ENCODE results near the gene RANBP1. TPM values are rescaled to one million over a fixed set of nuclear protein-coding genes. Genes with fewer than 3 reads are reported as not detected.

The RANBP1 gene
- total and polyA plus RNA-seq, 2 of the 13 experiments (the other 11 are each of a cell fraction or from before 2014, with no cell fraction given) = 181 to 492 TPM

DNA sequence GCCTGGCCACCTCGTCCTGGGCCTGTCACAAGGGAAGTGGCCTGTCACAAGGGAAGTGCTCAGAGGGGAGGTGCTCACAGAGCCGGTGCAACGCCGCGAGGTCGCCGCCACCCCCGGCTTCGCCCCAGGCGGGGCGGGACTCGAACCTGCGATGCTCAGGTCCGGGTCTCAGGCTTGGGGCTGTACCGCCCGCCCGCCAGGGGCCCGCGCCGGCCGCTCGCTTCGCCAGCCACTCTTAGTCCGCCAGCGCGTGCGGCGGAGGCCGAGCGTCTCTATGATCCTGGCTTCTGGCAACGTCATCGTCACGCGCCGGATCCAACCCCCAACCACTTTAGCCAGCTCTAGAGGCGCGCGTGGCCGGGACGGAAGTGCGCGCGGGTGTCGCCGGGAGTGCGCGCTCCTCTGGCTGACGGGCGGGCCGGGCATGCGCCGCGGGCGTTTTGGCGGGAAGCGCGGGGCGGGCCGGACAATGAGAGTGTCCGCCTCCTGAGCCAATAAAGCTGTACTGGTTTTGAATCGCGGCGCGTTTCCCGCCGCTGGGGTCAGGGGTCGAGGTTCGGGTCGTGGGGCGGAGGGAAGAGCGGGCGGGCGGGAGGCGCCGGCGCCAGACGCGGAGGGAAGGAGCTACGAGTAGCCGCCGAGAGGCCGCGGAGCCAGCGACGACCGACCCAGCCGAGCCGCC lies 1.2 kb downstream of the RANBP1 start, which contains the start of gene TRMT2A (continued):
- TF ChIP-seq EHMT2 (IDR thresholded peaks at IDR 0.05; ENCODE audit: borderline replicate concordance, low read depth, low read length) (no peak), NFKBIZ (CRISPR knock-in tag; IDR thresholded peaks at IDR 0.05) (peak; percentile 57; the same call in 1 of the 2 replicates), ZNF746 (CRISPR knock-in tag; IDR thresholded peaks at IDR 0.05) (peak; percentile 81; the same call in 1 of the 2 replicates), YEATS2 (CRISPR knock-in tag; IDR thresholded peaks at IDR 0.05; ENCODE audit: borderline replicate concordance) (peak; percentile 88), MIER2 (CRISPR knock-in tag; IDR thresholded peaks at IDR 0.05) (peak; percentile 10; the same call in 1 of the 2 replicates), ZNF205 (CRISPR knock-in tag; IDR thresholded peaks at IDR 0.05) (no peak; the same call in 1 of the 2 replicates), MYC (CRISPR knock-in tag; IDR thresholded peaks at IDR 0.05; ENCODE audit: borderline replicate concordance) (peak; percentile 82), ZBTB37 (CRISPR knock-in tag; IDR thresholded peaks at IDR 0.05) (no peak), KLF11 (CRISPR knock-in tag; IDR thresholded peaks at IDR 0.05) (peak; percentile 67; the same call in 1 of the 2 replicates), ZFAT (CRISPR knock-in tag; conservative IDR thresholded peaks at IDR 0.05) (no peak), AHR (CRISPR knock-in tag; IDR thresholded peaks at IDR 0.05) (no peak), BCL3 (CRISPR knock-in tag; IDR thresholded peaks at IDR 0.05) (no peak), NCOA1 (CRISPR knock-in tag; IDR thresholded peaks at IDR 0.05) (no peak), ISX (CRISPR knock-in tag; conservative IDR thresholded peaks at IDR 0.05) (no peak), ZNF282 (IDR thresholded peaks at IDR 0.05; ENCODE audit: partially characterized antibody) (no peak), ARNTL (CRISPR knock-in tag; IDR thresholded peaks at IDR 0.05) (no peak), HCFC1 (IDR thresholded peaks at IDR 0.05; ENCODE audit: low read depth, low read length) (peak; percentile 77), ZNF781 (CRISPR knock-in tag; IDR thresholded peaks at IDR 0.05; ENCODE audit: borderline replicate concordance, not compliant biosample characterization) (no peak), ZNF691 (CRISPR knock-in tag; IDR thresholded peaks at IDR 0.05; ENCODE audit: borderline replicate concordance, low read depth) (peak; percentile 45; the same call in 1 of the 2 replicates), JUNB (CRISPR knock-in tag; IDR thresholded peaks at IDR 0.05; ENCODE audit: borderline replicate concordance) (0 out of 2 replicates have a peak, but pooled peaks have one; percentile 26), ZNF263 (CRISPR knock-in tag; IDR thresholded peaks at IDR 0.05) (no peak), FOXO1 (CRISPR knock-in tag; IDR thresholded peaks at IDR 0.05) (peak; percentile 66; the same call in 1 of the 2 replicates)
- TF ChIP-seq, protein P1, sequence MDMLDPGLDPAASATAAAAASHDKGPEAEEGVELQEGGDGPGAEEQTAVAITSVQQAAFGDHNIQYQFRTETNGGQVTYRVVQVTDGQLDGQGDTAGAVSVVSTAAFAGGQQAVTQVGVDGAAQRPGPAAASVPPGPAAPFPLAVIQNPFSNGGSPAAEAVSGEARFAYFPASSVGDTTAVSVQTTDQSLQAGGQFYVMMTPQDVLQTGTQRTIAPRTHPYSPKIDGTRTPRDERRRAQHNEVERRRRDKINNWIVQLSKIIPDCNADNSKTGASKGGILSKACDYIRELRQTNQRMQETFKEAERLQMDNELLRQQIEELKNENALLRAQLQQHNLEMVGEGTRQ (IDR thresholded peaks at IDR 0.05; ENCODE audit: low read depth, low read length) = no peak; the same call in 1 of the 2 replicates
- TF ChIP-seq, protein P1 (CRISPR knock-in tag; IDR thresholded peaks at IDR 0.05; ENCODE audit: borderline replicate concordance) = 0 out of 2 replicates have a peak, but pooled peaks have one; percentile 26
- TF ChIP-seq, protein P2, sequence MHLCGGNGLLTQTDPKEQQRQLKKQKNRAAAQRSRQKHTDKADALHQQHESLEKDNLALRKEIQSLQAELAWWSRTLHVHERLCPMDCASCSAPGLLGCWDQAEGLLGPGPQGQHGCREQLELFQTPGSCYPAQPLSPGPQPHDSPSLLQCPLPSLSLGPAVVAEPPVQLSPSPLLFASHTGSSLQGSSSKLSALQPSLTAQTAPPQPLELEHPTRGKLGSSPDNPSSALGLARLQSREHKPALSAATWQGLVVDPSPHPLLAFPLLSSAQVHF (CRISPR knock-in tag; IDR thresholded peaks at IDR 0.05) = peak; percentile 95
